H54 (cell line): ENCODE measurements around the gene DTD1.
"Not testable (repeated sequence)": the region's sequence is repeated elsewhere in the genome, so short reads cannot be mapped to it uniquely, and the experiment has no call there.

Experiments
- DNase-seq: peaks from one replicate; pipeline ENCODE4 v3.0.0; 2011; ENCODE audit warnings: low spot score, mixed read lengths; ENCODE audit not compliant: insufficient read length
- FAIRE-seq: peaks from 3 replicates; lab custom pipeline; 2011; peaks lifted over from hg19 to GRCh38; lab: Jason Lieb, UNC
- POLR2A ChIP-seq: IDR thresholded peaks from 2 replicates; pipeline ENCODE4 v1.6.1; 2011; ENCODE audit warnings: low read depth, mild to moderate bottlenecking, low read length

DTD1 gene

GRCh38 chr20:18774207-18774606 lies 186.4 kb downstream of the DTD1 start:
- TF ChIP-seq POLR2A = no peak
- FAIRE-seq (no peak), DNase-seq (no peak)

GRCh38 chr20:18775633-18776032 lies 187.8 kb downstream of the DTD1 start:
- FAIRE-seq = no peak
- no peak for DNase-seq
- TF ChIP-seq POLR2A = no peak

- no peak for FAIRE-seq
- no peak for DNase-seq
- no peak for TF ChIP-seq POLR2A
These were observed 191.0 kb downstream of the DTD1 start for GRCh38 chr20:18778690-18779392.

GRCh38 chr20:18780385-18781130 lies 192.7 kb downstream of the DTD1 start:
- DNase-seq (no peak), FAIRE-seq (no peak)
- no peak for TF ChIP-seq POLR2A

- TF ChIP-seq POLR2A = no peak
- FAIRE-seq = no peak
- DNase-seq = no peak
These were observed 193.7 kb downstream of the DTD1 start for GRCh38 chr20:18781509-18781908.

GRCh38 chr20:18783385-18783959 lies 195.6 kb downstream of the DTD1 start:
- TF ChIP-seq POLR2A = no peak
- FAIRE-seq = no peak
- DNase-seq = no peak

- not testable (repeated sequence) for FAIRE-seq
These were observed 199.2 kb downstream of the DTD1 start for GRCh38 chr20:18787046-18787445.

GRCh38 chr20:18788021-18788420 lies 200.2 kb downstream of the DTD1 start:
- FAIRE-seq (no peak), DNase-seq (no peak)
- TF ChIP-seq POLR2A = no peak

More at GRCh38 chr20:18787046-18787445, 199.2 kb downstream of the DTD1 start:
- not testable (repeated sequence) for DNase-seq

- no peak for DNase-seq
- TF ChIP-seq POLR2A = no peak
- FAIRE-seq = no peak
These were observed 202.9 kb downstream of the DTD1 start for GRCh38 chr20:18790787-18791186.

GRCh38 chr20:18793625-18794427 lies 206.0 kb downstream of the DTD1 start:
- DNase-seq = peak; percentile 77
- peak; percentile 83 for TF ChIP-seq POLR2A
- peak; percentile 93 for FAIRE-seq

- DNase-seq = no peak
These were observed 206.6 kb downstream of the DTD1 start for GRCh38 chr20:18794428-18794787.

GRCh38 chr20:18795366-18795765 lies 207.5 kb downstream of the DTD1 start:
- TF ChIP-seq POLR2A = no peak
- DNase-seq = no peak
- no peak for FAIRE-seq

More at GRCh38 chr20:18794428-18794787, 206.6 kb downstream of the DTD1 start:
- no peak for FAIRE-seq
- TF ChIP-seq POLR2A = no peak

- TF ChIP-seq POLR2A = no peak
- no peak for DNase-seq
- no peak for FAIRE-seq
These were observed 208.5 kb downstream of the DTD1 start for GRCh38 chr20:18796282-18796833.
